ENCODE data around the gene ACTG2.
"Not testable (repeated sequence)": the region's sequence is repeated elsewhere in the genome, so short reads cannot be mapped to it uniquely, and the experiment has no call there.

The ACTG2 gene

DNA sequence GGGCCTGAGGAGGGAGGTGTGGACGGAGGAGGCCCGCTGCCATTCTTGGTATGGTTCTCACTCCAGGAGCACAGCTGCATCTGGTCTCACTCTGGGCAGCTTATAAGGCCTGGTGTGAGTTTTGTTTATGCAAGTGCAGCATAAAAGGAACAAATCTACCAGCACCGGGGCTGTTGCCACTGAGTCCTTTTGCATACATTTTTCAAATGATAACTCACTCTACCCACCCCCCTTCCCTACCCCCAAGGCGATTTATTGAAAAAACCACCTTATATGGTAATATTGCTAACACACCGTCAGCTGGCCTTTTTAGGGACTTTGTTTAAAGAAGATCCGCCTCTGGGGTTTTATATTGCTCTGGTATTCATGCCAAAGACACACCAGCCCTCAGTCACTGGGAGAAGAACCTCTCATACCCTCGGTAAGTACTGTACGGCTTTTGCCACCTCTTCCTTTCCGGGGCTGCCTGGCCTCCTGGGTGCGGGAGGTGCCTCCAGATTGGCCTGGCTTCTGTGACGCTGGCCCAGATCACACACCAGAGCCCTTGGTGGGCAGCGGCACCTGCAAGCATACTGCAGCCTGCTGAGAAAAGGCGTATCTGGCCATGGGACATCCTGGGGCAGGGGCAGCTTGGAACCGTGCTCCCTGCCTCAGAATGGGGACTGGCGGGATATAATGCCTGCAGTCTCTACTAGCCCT, at the start of gene ACTG2:
ACTG2 (plus strand) TSS at position 378 of the 699 bp plus-strand sequence. CDS start 8,304 bp downstream, outside the sequence.
- no peak for DNase-seq

DNA sequence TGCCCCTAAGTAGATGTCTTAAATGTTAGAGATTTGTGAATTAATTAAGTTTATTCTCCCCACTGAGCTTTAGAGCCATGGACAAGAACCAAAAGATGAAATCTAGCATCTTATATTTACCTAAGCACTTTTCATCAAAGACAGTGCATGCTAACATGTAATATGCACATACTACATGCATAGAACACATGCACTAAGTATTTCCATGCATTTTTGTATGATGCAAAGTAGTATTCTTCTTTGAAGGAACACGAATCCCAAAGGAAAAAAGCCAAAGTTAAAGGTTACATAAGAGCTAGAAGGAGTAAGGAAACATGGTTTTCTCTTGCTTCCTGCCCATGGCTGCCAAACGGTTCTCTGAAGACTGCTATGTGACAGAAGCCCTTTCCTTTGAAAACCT, 48.7 kb upstream of the ACTG2 start:
- no peak for DNase-seq

DNA sequence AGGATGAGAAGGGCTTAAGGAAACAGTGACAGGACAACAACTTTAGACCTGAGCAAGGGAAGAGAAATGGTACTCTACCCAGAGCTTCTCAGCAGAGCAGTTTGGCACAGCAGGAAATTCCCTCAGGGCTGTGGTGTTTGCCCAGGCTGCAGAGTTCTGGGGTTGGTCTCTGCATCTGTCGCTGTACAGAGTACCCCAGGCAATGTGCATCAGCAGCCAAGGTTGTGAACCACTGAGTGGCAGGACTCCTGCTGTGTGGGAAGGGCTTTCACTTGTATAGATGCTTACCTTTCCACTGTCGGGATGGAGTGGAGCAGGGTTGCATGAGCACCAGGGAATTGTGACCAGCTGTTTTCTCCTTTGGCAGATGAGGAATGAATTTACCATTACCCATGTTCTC, 42.8 kb upstream of the ACTG2 start:
- no peak for DNase-seq

DNA sequence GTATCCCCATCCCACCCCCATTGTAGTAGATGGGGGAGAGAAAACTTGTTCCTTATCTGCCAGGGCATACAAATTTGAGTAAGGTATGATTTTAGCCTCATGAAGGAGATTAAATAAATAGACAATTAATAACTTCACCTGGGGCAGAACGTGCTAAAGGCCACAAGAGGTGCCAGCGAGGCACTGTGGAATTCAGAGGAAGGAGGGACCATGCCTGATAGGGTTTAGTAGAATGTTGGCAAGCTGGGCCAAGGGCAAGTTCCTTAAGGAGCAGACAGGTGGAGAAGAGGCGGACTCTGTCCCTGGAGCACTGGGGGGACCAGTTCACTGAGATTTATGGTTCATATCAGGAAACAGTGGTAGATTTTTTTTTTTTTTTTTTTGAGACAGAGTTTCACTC, 41.5 kb upstream of the ACTG2 start:
- DNase-seq: no peak

DNA sequence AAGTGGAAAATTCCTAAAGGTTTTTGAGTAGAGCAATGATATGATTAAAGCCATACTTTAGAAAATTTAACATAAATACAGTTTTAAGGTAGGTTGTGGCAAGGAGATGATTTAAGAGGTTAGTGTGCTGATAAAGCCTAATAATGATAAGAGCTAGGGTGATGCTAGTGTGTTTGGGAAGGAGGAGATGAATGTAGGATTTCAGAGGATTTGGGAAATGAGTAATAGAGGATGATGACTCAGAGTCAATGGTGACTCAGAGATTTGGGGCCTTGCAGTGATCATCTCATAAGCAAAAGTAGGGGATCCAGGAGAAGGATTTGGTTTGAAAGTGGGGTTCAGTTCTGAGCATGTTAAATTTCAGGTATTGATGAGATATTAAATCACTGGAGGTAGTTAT, 40.8 kb upstream of the ACTG2 start:
- no peak for DNase-seq

DNA sequence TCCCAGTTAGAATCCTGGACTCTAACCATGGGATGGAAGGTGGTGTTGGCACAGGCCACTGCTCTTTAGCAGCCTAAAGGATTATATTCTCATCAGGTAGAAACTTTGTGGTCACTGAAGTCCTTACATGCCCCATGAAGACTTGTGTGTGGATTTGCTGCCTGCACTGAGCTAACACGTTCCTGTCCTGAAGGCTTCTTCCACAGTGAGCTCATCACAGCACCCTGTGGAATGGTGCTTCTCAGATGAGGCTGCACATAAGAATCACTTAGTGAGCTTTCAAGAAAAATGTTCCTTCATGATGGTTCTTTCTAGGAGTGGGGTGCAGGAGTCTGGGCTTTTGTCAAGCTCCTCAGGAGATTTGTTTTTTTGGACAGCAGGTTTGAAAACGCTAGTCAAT, 37.3 kb upstream of the ACTG2 start:
- no peak for DNase-seq

DNA sequence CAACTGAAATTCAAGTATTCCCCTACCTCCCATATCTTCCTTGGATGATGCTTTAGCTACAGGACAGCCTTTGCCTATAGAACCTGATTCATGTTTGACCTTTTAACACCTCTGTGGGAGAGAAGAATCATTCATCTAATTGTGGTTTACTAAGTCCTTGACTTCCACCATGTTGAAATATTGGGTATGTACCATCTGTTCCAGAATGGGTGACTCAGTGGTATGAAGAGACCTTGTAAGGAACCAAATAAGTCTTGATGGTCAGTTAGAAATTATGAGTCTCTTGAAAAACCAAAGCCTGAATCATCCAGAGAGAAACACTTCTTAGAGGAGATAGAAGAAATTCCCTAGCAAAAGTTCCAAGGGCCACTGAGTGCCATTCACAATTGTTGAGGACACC, 36.6 kb upstream of the ACTG2 start:
- no peak for DNase-seq

DNA sequence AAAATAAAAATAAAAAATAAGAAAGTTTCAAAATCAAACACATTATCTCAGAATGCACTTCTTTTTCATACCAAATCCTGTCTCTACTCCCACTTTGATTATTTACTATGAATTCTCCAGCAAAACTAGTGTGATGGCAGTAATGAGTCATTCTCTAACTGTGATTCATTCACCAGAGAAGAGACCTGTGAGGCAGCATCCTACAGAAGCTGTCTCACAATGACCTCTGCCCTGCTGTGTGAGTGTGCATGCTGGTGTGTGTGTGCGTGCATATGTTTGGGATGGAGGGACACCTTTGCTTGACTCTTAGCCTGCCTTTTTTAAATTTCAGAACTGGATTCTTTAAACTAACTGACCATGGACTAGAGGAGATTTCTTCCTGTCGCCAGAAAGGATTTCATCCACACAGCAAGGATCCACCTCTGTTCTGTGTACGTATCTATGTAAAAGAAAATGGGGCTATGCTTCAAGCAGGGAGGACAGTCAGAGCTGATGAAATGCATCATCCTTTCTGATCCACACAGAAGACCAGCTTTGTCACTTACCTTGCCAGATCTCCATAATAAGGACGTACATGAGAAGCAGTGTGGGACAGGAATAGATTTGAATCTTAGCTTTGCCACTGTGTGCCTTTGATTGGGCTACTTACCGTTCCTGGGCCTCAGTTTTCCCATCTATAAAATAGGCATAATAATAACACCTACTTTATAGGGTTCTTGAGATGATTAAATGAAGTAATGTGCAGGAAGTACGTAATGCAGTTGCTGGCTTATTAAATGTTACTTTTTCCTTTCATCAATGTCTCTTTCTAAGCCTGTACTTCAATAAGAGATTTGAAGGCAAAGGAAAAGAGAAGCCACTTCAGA, 32.9 kb upstream of the ACTG2 start:
- no peak for DNase-seq

DNA sequence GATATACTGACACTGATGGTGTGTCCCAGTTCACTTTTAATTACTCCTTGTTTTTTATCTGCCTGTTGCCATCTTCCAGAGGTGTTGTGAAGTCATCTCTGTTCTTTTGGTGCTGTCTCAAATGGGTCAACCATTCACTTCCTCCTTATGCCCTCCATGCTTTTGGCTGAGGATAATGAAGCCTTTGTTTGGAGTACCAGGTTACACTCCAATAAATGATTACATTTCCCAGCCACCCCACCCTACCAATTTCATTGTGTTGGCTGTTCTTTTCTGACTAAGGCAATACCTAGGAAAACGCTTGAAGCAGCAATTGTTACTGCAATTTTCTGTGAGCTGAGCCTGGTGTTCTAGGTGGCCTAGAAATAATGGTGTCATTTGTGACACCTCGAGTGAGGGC, 29.8 kb upstream of the ACTG2 start:
- no peak for DNase-seq

DNA sequence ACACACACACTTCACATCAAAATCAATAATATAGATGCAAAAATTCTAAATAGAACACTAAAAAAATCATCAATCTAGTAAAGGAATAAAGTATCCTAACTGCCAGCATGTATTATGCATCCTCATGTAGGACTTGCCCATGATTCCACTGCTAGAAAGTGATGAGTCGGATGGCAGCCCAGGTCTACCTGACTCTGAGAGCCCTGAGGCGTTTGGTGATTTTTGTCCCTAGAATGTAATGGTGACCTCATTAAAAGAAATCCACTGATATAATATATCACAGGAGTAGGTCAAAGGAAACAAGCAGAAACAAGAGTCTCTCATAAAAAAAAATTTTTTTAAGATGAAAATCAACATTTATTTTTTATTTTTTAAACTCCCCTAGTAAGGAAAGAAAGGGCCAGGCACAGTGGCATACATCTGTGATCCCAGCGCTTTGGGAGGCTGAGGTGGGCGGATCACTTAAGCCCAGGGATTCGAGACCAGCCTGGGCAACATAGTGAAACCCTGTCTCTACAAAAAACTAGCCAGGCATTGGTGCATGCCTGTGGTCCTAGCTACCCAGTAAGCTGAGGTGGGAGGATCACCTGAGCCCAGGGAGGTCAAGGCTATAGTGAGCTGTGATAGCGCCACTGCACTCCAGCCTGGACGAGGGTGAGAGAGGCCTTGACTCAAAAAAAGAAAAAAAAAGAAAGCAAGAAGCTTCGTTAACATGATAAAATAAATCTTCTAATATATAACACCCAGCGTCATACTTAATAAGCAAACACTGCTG, 24.4 kb upstream of the ACTG2 start:
- no peak for DNase-seq

DNA sequence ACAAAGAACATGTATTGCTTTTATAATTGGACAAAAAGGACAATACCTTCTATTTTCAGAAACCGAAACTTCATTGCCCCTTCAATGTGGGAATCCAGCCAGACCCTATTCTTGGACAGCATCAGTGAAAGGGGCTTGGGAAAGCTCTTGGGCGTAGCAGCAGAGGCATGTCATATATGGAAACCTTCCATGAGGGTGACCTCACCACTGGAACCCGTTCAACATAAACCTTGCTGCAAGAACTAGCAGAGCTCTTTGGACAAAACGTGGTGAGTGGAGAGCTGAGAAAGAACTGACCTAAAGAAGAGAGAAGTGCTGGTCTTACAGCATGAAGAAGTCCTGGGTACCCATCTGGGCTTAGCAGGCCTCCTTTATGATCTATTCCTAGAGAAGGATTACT, 22.7 kb upstream of the ACTG2 start:
- no peak for DNase-seq

DNA sequence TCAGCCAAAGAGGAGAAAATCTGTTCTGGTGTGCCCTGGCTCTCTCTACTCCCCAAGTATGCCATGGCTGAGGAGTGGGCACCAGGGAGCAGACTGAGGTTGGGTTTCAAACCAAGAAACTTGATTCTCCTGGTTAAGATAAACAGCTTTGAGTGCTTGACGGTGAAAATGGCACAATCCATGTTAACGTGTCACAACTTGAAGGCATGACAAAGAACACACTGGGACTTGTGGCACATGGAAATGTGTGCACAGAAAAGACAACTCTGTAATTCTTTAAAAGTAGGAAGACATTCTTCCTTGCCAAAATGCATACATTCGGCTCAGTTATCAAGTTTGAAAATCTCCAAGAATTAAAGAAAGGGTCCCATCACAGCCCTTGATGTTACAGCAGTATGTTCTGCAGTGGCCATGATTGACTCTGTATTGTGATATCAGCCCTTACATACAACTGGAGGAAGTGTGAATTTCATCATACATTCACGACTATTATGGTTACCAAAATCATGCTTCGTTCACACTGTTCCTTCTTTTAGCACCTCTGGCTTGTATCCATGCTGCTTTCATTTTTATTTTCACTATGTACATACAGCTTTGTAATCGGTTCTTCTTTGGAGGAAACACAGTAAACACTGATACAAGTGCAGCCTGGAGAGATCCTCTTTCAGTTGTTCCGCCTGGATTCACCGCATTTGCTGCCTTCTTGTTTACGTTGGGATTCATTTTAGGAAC, 15.6 kb upstream of the ACTG2 start:
- DNase-seq: peak in 1 of 2 donors; percentile 1

DNA sequence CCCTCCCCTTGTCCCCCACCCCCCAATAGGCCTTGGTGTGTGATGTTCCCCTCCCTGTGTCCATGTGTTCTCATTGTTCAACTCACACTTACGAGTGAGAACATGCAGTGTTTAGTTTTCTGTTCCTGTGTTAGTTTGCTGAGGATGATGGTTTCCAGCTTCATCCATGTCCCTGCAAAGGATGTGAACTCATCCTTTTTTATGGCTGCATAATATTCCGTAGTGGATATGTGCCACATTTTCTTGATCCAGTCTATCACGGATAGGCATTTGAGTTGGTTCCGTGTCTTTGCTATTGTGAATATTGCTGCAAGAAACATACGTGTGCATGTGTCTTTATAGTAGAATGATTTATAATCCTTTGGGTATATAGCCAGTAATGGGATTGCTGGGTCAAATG, 14.8 kb upstream of the ACTG2 start:
- DNase-seq: not testable (repeated sequence)

DNA sequence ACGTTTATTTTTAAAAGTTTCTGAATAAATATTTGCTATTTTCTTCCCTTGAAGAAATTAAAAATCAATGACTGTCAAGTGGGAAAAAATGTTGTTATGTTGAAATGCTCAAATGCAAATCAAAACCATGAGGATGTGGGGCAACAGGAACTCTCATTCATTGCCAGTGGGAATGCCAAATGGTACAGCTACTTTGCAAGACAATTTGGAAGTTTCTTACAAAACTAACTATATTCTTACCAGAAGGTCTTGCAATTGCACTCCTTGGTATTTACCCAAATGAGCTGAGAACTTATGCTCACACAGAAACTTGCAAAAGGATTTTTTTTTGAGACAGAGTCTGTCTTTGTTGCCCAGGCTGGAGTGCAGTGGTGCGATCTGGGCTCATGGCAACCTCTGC, 7.4 kb upstream of the ACTG2 start:
- no peak for DNase-seq

DNA sequence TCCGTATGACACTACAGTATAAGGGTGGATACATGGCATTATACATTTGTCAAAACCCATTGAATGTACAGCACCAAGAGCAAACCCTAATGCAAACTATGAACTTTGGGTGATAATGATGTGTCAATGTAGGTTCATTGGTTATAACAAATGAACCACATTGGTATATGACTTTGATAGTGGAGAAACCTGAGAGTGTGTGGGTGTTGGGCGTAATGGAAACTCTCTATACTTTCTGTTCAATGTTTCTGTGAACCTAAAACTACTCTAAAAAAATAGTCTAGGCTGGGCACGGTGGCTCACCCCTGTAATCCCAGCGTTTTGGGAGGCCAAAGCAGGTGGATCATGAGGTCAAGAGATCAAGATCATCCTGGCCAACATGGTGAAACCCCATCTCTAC, 6.5 kb upstream of the ACTG2 start:
- DNase-seq: no peak

DNA sequence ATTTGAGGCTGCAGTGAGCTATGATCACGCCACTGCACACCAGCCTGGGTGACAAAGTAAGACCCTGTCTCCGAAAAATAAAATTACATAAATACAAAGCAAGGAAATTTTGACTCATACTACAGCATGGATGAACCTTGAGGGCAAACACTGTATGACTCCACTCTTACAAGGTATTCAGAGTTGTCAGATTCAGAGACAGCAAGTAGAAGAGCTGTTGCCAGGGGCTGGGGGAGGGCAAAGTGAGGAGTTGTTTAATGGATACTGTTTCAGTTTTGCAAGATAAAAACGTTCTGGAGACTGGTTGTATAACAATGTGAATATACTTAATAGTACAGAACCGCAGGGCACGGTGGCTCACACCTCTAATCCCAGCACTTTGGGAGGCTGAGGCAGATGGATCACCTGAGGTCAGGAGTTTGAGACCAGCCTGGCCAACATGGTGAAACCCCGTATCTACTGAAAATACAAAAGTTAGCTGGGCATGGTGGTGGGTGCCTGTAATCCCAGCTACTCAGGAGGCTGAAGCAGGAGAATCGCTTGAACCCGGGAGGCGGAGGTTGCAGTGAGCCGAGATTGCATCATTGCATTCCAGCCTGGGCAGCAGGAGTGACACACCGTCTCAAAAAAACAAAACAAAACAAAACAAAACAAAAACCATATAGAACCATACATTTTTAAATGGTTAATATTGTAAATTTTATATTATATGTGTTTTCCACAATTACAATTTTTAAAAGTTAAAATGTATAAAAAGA, 5.0 kb upstream of the ACTG2 start:
- not testable (repeated sequence) for DNase-seq

DNA sequence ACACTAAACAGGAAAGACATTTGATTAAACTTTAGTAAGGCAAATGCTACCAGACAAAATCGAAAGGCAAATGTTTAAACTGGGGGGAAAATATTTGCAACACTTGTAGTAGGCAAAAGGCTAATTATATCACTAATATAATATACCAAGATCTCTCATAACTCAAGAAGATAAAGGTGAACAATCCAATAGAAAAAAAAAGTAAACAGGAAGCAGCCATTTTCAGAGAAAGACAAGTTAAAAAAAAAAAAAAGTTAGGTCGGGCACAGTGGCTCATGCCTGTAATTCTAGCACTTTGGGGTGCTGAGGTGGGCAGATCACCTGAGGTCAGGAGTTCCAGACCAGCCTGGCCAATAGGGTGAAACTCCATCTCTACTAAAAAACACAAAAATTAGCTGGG, 4.4 kb upstream of the ACTG2 start:
- DNase-seq: no peak

DNA sequence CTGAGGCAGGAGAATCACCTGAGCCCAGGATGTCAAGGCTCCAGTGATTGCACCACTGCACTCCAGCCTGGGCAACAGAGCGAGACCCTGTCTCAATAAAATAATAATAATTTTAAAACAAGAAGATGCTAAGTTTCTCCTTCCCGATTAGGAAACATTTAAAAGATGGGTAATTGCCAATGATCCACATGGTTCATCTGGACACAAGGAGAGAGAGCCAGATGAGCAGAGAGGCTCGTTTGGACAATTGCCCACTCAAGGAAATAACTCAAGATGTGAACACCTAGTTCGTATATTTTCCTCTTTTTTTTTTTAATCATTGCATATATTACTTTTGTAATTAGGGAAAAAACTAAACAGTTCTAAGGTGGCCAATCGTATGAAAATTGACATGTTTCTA, 3.6 kb upstream of the ACTG2 start:
- DNase-seq: no peak

DNA sequence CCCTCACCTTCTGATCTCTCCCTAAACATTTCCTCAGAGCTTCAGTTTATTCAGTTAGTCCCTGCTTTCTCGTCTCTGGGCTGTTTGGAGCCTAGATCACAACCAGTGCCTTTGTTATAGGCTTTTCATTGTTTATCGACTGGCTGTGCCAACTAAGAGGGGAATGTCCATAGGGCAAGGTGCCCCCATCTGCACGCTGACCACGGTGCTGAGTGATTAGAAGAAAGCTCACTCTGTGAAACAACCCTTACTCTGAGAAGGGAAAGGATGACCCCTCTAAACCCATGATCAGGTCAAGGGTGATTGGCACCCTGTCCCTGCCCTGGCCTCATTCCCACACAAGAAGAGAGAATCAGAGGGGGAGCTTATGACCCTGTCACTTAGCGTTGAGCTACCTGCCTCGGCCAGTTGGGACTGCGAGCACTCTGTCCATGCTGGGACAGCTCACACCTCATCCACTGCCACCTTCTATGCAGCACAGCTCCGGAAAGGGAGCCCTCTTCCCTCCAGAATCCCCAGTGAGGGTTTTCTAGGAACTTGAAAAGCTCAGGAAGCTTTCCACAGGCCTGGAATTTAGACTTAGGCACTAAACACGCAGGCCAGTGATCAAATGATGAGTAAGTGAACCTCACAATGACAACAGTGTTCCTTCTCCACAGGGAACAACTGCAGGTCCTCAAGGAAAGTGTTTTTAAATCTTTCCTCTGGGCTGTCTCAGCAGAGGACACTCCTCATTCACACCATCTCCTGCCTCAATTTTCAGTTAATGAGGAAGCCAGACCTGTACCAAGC, 2.3 kb upstream of the ACTG2 start:
- DNase-seq: no peak

DNA sequence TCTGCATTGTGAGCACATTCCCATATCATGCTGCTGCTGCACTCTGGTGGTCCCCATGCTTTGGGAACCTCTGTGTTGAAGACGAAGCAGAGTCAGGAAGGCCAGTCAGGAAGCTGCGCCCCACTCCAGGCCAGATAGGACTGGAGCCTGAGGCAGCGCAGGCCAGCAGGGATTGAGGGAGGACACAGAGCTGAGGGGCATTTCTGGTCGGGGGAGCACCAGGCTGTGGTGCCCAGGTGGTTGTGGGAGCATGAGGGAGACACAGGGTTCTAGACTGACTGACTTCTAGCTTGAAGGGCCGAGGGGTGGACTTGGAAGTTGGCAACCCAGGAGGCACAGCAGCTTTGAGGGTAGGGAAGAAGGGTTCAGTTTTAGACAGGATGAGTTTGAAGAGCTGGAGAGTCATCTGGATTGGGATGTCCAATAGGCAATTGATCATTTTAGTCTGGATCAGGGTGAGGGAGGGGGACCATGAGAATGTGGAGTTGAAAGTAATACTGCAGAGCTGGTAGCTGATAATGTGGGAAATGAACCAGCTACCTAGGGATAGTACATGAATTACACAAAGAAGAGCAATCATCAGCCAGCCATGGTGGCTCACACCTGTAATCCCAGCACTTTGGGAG, 1.4 kb upstream of the ACTG2 start:
- no peak for DNase-seq

All from CD4-positive, alpha-beta T cell treated with Interferon alpha-2 for 1 hour (primary cell).